ENCODE measurements around the gene CX3CL1.
A peak's percentile ranks its signal among the peaks of the same experiment; 100 is the strongest.
"Not testable (repeated sequence)": the region's sequence is repeated elsewhere in the genome, so short reads cannot be mapped to it uniquely, and the experiment has no call there.

CX3CL1 gene

DNA sequence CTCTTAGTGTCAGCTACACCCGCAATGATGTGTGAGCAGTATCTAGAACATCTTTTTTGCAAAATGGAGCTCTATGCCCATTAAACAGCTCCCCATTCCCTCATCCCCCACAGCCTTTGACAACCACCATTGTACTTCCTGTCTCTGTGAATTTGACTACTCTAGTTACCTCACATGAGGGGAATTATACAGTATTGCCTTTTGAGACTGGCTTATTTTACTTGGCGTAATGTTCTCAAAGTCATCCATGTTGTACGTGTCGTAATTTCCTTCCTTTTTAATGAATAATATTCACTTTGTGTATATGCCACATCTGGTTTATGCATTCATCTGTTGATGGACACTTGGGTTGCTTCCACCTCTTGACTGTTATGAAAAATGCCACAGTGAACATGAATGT is 36.9 kb upstream of the CX3CL1 start:
- DNase-seq (ENCODE audit: low read depth), result no peak
- TF ChIP-seq, protein P1, sequence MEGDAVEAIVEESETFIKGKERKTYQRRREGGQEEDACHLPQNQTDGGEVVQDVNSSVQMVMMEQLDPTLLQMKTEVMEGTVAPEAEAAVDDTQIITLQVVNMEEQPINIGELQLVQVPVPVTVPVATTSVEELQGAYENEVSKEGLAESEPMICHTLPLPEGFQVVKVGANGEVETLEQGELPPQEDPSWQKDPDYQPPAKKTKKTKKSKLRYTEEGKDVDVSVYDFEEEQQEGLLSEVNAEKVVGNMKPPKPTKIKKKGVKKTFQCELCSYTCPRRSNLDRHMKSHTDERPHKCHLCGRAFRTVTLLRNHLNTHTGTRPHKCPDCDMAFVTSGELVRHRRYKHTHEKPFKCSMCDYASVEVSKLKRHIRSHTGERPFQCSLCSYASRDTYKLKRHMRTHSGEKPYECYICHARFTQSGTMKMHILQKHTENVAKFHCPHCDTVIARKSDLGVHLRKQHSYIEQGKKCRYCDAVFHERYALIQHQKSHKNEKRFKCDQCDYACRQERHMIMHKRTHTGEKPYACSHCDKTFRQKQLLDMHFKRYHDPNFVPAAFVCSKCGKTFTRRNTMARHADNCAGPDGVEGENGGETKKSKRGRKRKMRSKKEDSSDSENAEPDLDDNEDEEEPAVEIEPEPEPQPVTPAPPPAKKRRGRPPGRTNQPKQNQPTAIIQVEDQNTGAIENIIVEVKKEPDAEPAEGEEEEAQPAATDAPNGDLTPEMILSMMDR (IDR thresholded peaks at IDR 0.05; ENCODE audit: control insufficient read depth, extremely low read depth, insufficient read depth), result no peak
- H3K4me3 ChIP-seq (ENCODE audit: low read depth, low read length), result no peak overlapping the region

DNA sequence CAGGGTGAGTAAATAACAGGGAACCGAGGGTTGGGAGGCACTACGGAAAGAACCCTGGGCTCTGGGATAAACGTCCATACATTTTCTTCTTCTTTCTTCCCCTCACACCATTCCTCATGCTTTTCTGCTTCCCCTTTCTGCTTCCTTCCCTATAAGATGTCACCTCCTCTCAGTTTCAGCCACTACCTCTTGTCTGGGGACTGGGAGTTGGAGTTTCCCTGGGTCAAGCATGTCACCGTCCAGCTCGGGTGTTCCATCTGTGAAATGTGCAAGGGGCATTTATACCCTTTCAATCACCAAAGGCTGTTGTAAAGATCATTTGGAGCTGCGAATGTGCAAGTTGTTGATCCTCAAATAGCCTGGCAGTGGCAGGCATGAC is 31.2 kb upstream of the CX3CL1 start:
- DNase-seq (ENCODE audit: low read depth), result no peak
- H3K4me3 ChIP-seq (ENCODE audit: low read depth, low read length), result no peak overlapping the region
- TF ChIP-seq, protein P1 (IDR thresholded peaks at IDR 0.05; ENCODE audit: control insufficient read depth, extremely low read depth, insufficient read depth), result no peak

DNA sequence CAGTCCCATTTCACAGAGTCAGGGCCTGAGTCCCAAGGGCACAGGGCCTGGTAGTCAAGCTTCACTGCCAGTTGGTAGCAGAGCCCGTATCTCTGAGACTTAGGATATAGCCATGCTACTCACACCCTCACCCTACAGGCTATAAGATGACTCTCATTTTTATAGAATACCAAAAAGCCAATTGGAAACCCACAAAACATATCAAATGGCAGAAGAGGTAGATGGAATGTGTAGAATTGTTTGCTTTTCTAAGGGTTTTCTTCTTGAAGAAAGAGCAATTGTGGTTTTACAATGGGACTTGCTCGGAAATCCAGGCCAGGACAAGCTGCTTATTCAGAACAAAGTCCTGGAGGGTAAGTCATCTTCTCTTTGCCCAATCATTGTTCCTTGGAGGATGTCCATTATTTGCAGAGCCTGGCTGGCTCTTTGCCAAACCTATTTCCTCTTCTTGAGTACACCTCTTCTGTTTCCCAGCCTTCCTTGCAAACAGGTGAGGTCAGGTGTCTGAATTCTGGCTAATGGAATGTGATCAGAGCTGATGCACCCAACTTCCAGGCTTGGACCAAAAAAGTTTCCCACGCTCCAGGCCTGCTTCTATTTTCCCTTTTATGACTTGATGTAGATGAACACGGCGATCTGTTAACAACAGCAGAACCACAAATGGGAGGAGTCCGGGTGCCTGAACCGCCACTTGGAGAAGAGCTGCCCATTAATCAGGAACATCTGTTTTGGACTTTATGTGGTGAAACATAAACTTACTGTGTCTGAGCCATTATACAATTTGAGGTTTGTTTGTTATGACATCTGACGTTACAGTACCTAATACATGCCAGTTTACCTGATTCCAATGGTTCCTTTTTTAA is 30.6 kb upstream of the CX3CL1 start:
- TF ChIP-seq, protein P1 (IDR thresholded peaks at IDR 0.05; ENCODE audit: control insufficient read depth, extremely low read depth, insufficient read depth), result no peak
- no peak overlapping the region for H3K4me3 ChIP-seq (ENCODE audit: low read depth, low read length)
- peak; percentile 94 for DNase-seq (ENCODE audit: low read depth)

DNA sequence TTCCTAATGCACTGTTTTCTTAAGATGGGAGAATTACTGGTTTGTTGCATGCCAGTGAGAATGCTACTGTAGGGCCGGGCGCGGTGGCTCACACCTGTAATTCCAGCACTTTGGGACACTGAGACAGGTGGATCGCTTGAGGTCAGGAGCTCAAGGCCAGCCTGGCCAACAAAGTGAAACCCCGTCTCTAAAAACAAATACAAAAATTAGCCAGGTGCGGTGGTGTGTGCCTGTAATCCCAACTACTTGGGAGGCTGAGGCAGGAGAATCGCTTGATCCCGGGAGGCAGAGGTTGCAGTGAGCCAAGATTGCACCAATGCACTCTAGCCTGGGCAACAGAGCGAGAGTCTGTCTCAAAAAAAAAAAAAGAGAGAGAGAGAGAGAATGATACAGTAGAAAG is 29.7 kb upstream of the CX3CL1 start:
- DNase-seq (ENCODE audit: low read depth); H3K4me3 ChIP-seq (ENCODE audit: low read depth, low read length): not testable (repeated sequence)

DNA sequence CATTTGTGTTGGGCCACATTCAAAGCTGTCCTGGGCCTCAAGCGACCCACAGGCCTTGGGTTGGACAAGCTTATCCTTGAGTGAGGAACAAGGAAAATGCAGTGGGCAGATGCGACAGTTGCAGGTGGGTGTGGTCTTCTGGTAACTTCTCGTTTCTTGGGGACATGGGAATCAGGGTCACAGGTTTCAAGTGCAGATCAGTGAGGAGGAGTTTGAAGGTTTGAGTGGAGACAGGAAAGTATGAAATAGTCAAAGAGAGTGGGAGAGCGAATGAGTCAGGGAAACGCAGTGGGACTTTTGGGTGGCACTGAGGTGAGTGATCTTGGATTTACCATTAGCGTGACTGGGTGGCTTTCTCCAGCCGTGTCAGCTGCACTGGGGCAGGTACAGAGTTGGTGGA is 29.1 kb upstream of the CX3CL1 start:
- H3K4me3 ChIP-seq (ENCODE audit: low read depth, low read length), result no peak overlapping the region
- DNase-seq (ENCODE audit: low read depth), result no peak
- TF ChIP-seq, protein P1 (IDR thresholded peaks at IDR 0.05; ENCODE audit: control insufficient read depth, extremely low read depth, insufficient read depth), result no peak

DNA sequence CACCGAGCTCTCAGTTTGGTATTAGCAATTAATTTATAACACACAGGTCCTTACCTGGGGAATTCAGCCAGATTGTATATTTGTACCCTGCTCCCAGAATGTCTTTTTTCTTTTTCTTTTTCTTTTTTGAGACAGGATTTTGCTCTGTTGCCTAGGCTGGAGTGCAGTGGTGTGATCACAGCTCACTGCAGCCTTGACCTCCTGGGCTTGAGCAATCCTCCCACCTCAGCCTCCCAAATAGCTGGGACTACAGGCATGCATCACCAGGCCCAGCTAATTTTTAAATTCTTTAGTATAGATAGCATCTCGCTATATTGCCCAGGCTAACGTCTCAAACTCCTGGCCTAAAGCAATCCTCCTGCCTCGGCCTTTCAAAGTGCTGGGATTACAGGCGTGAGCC is 28.2 kb upstream of the CX3CL1 start:
- H3K4me3 ChIP-seq (ENCODE audit: low read depth, low read length); DNase-seq (ENCODE audit: low read depth): not testable (repeated sequence)

DNA sequence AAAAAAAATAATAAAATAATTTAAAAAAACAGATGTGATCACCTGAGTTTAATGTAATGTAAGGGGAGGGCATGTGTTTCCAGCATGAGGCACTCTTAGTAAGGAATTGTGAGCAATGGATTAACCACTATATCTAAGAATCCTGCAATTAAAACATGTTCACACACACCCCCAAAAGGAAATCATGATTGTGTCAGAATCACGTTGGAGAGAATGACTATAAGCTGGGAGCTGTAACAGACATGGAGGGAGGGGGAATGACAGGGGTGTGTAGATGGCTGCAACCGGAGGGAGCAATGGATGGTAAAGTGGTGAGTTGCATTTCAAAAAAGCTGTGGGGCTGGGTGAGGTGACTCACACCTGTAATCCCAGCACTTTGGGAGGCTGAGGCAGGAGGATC is 27.3 kb upstream of the CX3CL1 start:
- no peak for DNase-seq (ENCODE audit: low read depth)
- H3K4me3 ChIP-seq (ENCODE audit: low read depth, low read length), result no peak overlapping the region
- TF ChIP-seq, protein P1 (IDR thresholded peaks at IDR 0.05; ENCODE audit: control insufficient read depth, extremely low read depth, insufficient read depth), result no peak

DNA sequence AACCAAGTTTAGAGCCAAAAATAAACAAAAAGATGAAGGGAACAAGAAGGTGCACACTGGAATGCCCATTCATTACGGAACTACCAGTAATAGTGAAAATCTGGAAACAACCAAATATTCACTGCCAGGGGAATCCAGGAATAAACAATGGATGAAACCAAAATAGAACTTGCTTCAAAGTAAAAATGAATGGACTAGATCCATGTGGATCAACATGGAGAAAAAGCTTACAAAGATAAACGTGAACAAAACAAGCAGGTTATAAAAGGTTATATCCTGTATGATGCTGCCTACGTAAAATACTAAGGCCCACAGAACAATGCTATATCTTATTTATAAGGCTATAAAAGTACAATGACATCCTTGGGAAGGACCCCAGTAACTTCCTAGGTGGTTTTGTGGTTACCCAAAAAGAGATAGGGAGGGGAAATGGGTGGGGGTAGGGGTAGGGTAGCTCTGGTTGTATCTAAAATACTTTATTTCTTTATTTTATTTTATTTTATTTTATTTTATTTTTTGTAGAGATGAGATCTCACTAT is 26.6 kb upstream of the CX3CL1 start:
- TF ChIP-seq, protein P1 (IDR thresholded peaks at IDR 0.05; ENCODE audit: control insufficient read depth, extremely low read depth, insufficient read depth), result no peak
- no peak overlapping the region for H3K4me3 ChIP-seq (ENCODE audit: low read depth, low read length)
- DNase-seq (ENCODE audit: low read depth), result no peak

Measured in LNCaP clone FGC (cell line).